DND-41 (cell line): Measurements from ENCODE around the gene VPS33B.

Experiments
- ATAC-seq: fragments of 200-7000 bp; cut with Tn5 transposase; 3 replicates; pipeline ENCODE4 v1.9.1; 2021; ENCODE audit warnings: low read depth; ENCODE audit not compliant: insufficient read depth
- DNase-seq: peaks from one replicate; pipeline ENCODE4 v3.0.0-alpha.2; 2020
- H2AFZ ChIP-seq: 2 replicates; pipeline ENCODE4 v1.6.0; 2012; ENCODE audit warnings: low read depth, low read length
- H3K27ac ChIP-seq: 2 replicates; pipeline ENCODE4 v1.5.1; 2012; ENCODE audit warnings: low read length, inconsistent platforms
- H3K27me3 ChIP-seq: fragments of 200-600 bp; sonication (generic); 2 replicates; pipeline ENCODE4 v1.6.0; 2012; ENCODE audit warnings: low read length, mild to moderate bottlenecking, inconsistent platforms; ENCODE audit not compliant: insufficient read depth, poor library complexity
- H3K36me3 ChIP-seq: 2 replicates; pipeline ENCODE4 v1.5.1; 2012; ENCODE audit warnings: low read length, inconsistent platforms; ENCODE audit not compliant: insufficient read depth
- H3K4me1 ChIP-seq: 2 replicates; pipeline ENCODE4 v1.5.1; 2012; ENCODE audit warnings: mild to moderate bottlenecking, low read length; ENCODE audit not compliant: insufficient read depth
- H3K4me2 ChIP-seq: 2 replicates; pipeline ENCODE4 v1.6.0; 2012; ENCODE audit warnings: mild to moderate bottlenecking, moderate library complexity, low read length, inconsistent platforms; ENCODE audit not compliant: insufficient read depth
- H3K4me3 ChIP-seq, 2 experiments: fragments of 200-600 bp in 1 of 2; shearing (Covaris generic) in 1 of 2; 2 replicates each; pipeline ENCODE4 v1.5.1; 2012 to 2016; ENCODE audit warnings: inconsistent platforms in 2 of 2, low read length in 2 of 2, mild to moderate bottlenecking in 2 of 2, low read depth in 1 of 2, moderate library complexity in 1 of 2
- H3K79me2 ChIP-seq: 2 replicates; pipeline ENCODE4 v1.6.0; 2012; ENCODE audit warnings: low read length, inconsistent platforms; ENCODE audit not compliant: insufficient read depth
- H3K9ac ChIP-seq: 2 replicates; pipeline ENCODE4 v1.6.0; 2012; ENCODE audit warnings: low read depth, mild to moderate bottlenecking, inconsistent platforms, low read length, moderate library complexity
- H3K9me3 ChIP-seq: 2 replicates; pipeline ENCODE4 v1.5.1; 2012; ENCODE audit warnings: low read length, moderate library complexity, mild to moderate bottlenecking, inconsistent platforms; ENCODE audit not compliant: insufficient read depth, severe bottlenecking
- H4K20me1 ChIP-seq: 2 replicates; pipeline ENCODE4 v1.6.0; 2012; ENCODE audit warnings: low read length; ENCODE audit not compliant: insufficient read depth
- CTCF ChIP-seq: IDR thresholded peaks from 2 replicates; pipeline ENCODE4 v1.5.1; 2012; ENCODE audit warnings: borderline replicate concordance, low read length, moderate library complexity, mild to moderate bottlenecking; ENCODE audit not compliant: poor library complexity, severe bottlenecking; ENCODE audit errors: extremely low read depth
- EZH2 ChIP-seq: IDR thresholded peaks from 3 replicates; pipeline ENCODE4 v1.6.1; 2012; ENCODE audit warnings: borderline replicate concordance, low read depth, mild to moderate bottlenecking, moderate library complexity, low read length, inconsistent platforms; ENCODE audit not compliant: severe bottlenecking

Gene VPS33B

GRCh38 chr15:90962021-90962420, 60.4 kb downstream of the VPS33B start:
- H3K9me3 ChIP-seq = no peaks in the 10 kb centered on the region
- ATAC-seq (no peak), DNase-seq (no peak)
- H3K79me2 ChIP-seq = peaks cover 29% of the 10 kb centered on the region
- peaks cover 8% of the 10 kb centered on the region; the same call in 1 of the 2 replicates for H4K20me1 ChIP-seq
- H3K27ac ChIP-seq = no peak overlapping the region
- peaks cover 84% of the 10 kb centered on the region for H3K36me3 ChIP-seq
- TF ChIP-seq CTCF = no peak
- no peak for TF ChIP-seq EZH2
- H3K4me3 ChIP-seq = no peak overlapping the region
- H3K27me3 ChIP-seq = no peaks in the 10 kb centered on the region
- H3K4me1 ChIP-seq = no peaks in the 10 kb centered on the region
- H2AFZ ChIP-seq = no peak overlapping the region
- no peak overlapping the region for H3K9ac ChIP-seq
- H3K4me2 ChIP-seq = no peak overlapping the region

- Histone ChIP-seq H4K20me1 (peaks cover 8% of the 10 kb centered on the region; the same call in 1 of the 2 replicates), H3K9me3 (no peaks in the 10 kb centered on the region), H3K4me2 (no peak overlapping the region), H2AFZ (no peak overlapping the region), H3K4me1 (peaks cover 14% of the 10 kb centered on the region), H3K9ac (no peak overlapping the region), H3K27ac (no peak overlapping the region), H3K4me3 (no peak overlapping the region), H3K36me3 (peaks cover 83% of the 10 kb centered on the region), H3K27me3 (no peaks in the 10 kb centered on the region), H3K79me2 (peaks cover 45% of the 10 kb centered on the region)
- TF ChIP-seq CTCF = no peak
- TF ChIP-seq EZH2 = no peak
- ATAC-seq (no peak), DNase-seq (no peak)
Measured at GRCh38 chr15:90960298-90961091, 61.9 kb downstream of the VPS33B start.

- ATAC-seq (no peak), DNase-seq (no peak)
- Histone ChIP-seq H3K4me2 (no peak overlapping the region), H4K20me1 (peaks cover 8% of the 10 kb centered on the region; the same call in 1 of the 2 replicates), H3K27ac (0 out of 2 replicates have a peak overlapping the region, but pooled peaks have one; percentile 32), H3K36me3 (peaks cover 78% of the 10 kb centered on the region), H3K4me3 (no peak overlapping the region), H3K9ac (no peak overlapping the region), H3K27me3 (no peaks in the 10 kb centered on the region), H2AFZ (no peak overlapping the region), H3K79me2 (peaks cover 49% of the 10 kb centered on the region), H3K9me3 (no peaks in the 10 kb centered on the region), H3K4me1 (peaks cover 16% of the 10 kb centered on the region)
- TF ChIP-seq CTCF (no peak), EZH2 (no peak)
Measured at GRCh38 chr15:90959894-90960293, 62.5 kb downstream of the VPS33B start.
